ENCODE measurements around the gene SSH2.

DNA sequence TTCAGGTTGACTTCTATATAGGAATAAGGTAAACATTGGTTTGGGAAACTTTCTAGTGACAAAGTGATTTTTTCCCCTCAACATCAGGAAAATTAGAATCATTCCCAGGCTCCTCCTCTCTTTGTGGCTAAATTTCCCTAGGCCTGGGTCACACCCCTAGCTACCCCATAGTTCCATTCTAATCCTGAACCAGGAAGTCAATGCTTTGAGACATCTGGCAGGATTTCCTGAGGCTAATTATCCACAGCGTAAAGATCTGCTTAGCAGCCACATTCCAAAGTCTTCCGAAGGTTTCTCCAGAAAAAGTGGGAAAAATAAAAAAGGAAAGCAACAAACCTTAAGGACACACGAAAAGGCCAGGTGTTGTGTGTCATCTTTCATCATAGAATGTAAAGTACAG is 247.0 kb downstream of the SSH2 start:
- TF ChIP-seq, protein P1, sequence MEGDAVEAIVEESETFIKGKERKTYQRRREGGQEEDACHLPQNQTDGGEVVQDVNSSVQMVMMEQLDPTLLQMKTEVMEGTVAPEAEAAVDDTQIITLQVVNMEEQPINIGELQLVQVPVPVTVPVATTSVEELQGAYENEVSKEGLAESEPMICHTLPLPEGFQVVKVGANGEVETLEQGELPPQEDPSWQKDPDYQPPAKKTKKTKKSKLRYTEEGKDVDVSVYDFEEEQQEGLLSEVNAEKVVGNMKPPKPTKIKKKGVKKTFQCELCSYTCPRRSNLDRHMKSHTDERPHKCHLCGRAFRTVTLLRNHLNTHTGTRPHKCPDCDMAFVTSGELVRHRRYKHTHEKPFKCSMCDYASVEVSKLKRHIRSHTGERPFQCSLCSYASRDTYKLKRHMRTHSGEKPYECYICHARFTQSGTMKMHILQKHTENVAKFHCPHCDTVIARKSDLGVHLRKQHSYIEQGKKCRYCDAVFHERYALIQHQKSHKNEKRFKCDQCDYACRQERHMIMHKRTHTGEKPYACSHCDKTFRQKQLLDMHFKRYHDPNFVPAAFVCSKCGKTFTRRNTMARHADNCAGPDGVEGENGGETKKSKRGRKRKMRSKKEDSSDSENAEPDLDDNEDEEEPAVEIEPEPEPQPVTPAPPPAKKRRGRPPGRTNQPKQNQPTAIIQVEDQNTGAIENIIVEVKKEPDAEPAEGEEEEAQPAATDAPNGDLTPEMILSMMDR (conservative IDR thresholded peaks at IDR 0.05): no peak
- no peak for TF ChIP-seq EZH2 (IDR thresholded peaks at IDR 0.05; ENCODE audit: low read depth)
